GM23338 (cell line): ENCODE measurements around the gene LNPEP. TPM values are rescaled to one million over a fixed set of nuclear protein-coding genes. Genes with fewer than 3 reads are reported as not detected.

ENCODE experiments used
- ATAC-seq: fragments of 200-7000 bp; cut with Tn5 transposase; 3 replicates; pipeline ENCODE4 v1.9.1; 2020
- DNase-seq: peaks from one replicate; pipeline ENCODE4 v3.0.0-alpha.2; 2015; ENCODE audit warnings: low spot score
- H2AFZ ChIP-seq: fragments of 200-600 bp; sonication (generic); 2 replicates; pipeline ENCODE4 v1.8.0; 2016; ENCODE audit warnings: antibody characterized with exemption, mild to moderate bottlenecking, moderate library complexity
- H3F3A ChIP-seq: fragments of 200-600 bp; sonication (generic); replicated peaks from 2 replicates; pipeline ENCODE4 v1.8.0; 2017; ENCODE audit warnings: antibody characterized with exemption, mixed run types, low read depth
- H3K27ac ChIP-seq: fragments of 200-600 bp; sonication (generic); 2 replicates; pipeline ENCODE4 v1.6.1; 2016; ENCODE audit warnings: low read depth
- H3K27me3 ChIP-seq: fragments of 200-600 bp; sonication (generic); 2 replicates; pipeline ENCODE4 v1.8.0; 2016; ENCODE audit warnings: mild to moderate bottlenecking, mixed run types, moderate library complexity; ENCODE audit not compliant: insufficient read depth
- H3K36me3 ChIP-seq: fragments of 200-600 bp; sonication (generic); 2 replicates; pipeline ENCODE4 v1.8.0; 2016; ENCODE audit warnings: mild to moderate bottlenecking; ENCODE audit not compliant: insufficient read depth
- H3K4me1 ChIP-seq: fragments of 200-600 bp; sonication (generic); 2 replicates; pipeline ENCODE4 v1.8.0; 2016; ENCODE audit warnings: mild to moderate bottlenecking, moderate library complexity; ENCODE audit not compliant: insufficient read depth
- H3K4me2 ChIP-seq: fragments of 200-600 bp; sonication (generic); 2 replicates; pipeline ENCODE4 v1.7.1; 2017; ENCODE audit warnings: mixed run types
- H3K4me3 ChIP-seq: fragments of 200-600 bp; sonication (generic); 2 replicates; pipeline ENCODE4 v1.6.1; 2016; ENCODE audit warnings: mixed run types
- H3K79me2 ChIP-seq: fragments of 200-600 bp; sonication (generic); replicated peaks from 2 replicates; pipeline ENCODE4 v1.8.0; 2017; ENCODE audit warnings: mild to moderate bottlenecking; ENCODE audit not compliant: insufficient read depth
- H3K9me2 ChIP-seq: fragments of 200-600 bp; sonication (generic); 2 replicates; pipeline ENCODE4 v1.8.0; 2017; ENCODE audit not compliant: insufficient read depth
- H4K20me1 ChIP-seq: fragments of 200-600 bp; sonication (generic); replicated peaks from 2 replicates; pipeline ENCODE4 v1.8.0; 2017; ENCODE audit warnings: mild to moderate bottlenecking; ENCODE audit not compliant: insufficient read depth
- H3K27ac Mint-ChIP-seq: 2 replicates; pipeline ENCODE4 v1.8.0; 2020; ENCODE audit warnings: inconsistent platforms, mild to moderate bottlenecking, moderate library complexity, mixed read lengths
- H3K27me3 Mint-ChIP-seq: 3 replicates; pipeline ENCODE4 v1.8.0; 2022; ENCODE audit warnings: low read depth, mild to moderate bottlenecking, moderate library complexity, mixed read lengths, inconsistent platforms; ENCODE audit not compliant: insufficient read depth, poor library complexity
- H3K36me3 Mint-ChIP-seq: 3 replicates; pipeline ENCODE4 v1.8.0; 2021; ENCODE audit warnings: low read depth, mild to moderate bottlenecking, inconsistent platforms, moderate library complexity, mixed read lengths
- H3K4me1 Mint-ChIP-seq: 3 replicates; pipeline ENCODE4 v1.8.0; 2020; ENCODE audit warnings: mild to moderate bottlenecking, inconsistent platforms, mixed read lengths
- H3K4me3 Mint-ChIP-seq: 3 replicates; pipeline ENCODE4 v1.8.0; 2021; ENCODE audit warnings: moderate library complexity, mild to moderate bottlenecking, inconsistent platforms, mixed read lengths
- H3K9me3 Mint-ChIP-seq: 3 replicates; pipeline ENCODE4 v1.8.0; 2020; ENCODE audit warnings: moderate library complexity, mild to moderate bottlenecking, inconsistent platforms, mixed read lengths
- CREB1 ChIP-seq: fragments of 250-450 bp; sonication (Bioruptor Pico); IDR thresholded peaks from 2 replicates; pipeline ENCODE4 v1.5.0; 2020; ENCODE audit warnings: low read depth, mild to moderate bottlenecking, moderate library complexity
- CTCF ChIP-seq, 2 experiments: fragments of 200-600 bp in 1 of 2; sonication (generic) in 1 of 2; conservative IDR thresholded peaks; 2 replicates each; pipeline versions ENCODE4 v1.5.1 to v1.6.1; 2016 to 2017; ENCODE audit warnings: antibody characterized with exemption in 2 of 2, low read depth in 2 of 2, mild to moderate bottlenecking in 2 of 2, moderate library complexity in 1 of 2
- EZH2 ChIP-seq: fragments of 200-600 bp; sonication (generic); IDR thresholded peaks from one replicate; pipeline ENCODE4 v1.8.0; 2017; ENCODE audit warnings: antibody characterized with exemption, mild to moderate bottlenecking, low read depth; ENCODE audit not compliant: unreplicated experiment
- EZH2phosphoT487 ChIP-seq: fragments of 200-600 bp; sonication (generic); IDR thresholded peaks from one replicate; pipeline ENCODE4 v1.8.1; 2018; ENCODE audit warnings: antibody characterized with exemption; ENCODE audit not compliant: unreplicated experiment
- JUNB ChIP-seq: IDR thresholded peaks from one replicate; pipeline ENCODE4 v1.6.1; 2016; ENCODE audit warnings: antibody characterized with exemption; ENCODE audit not compliant: unreplicated experiment
- NANOG ChIP-seq: IDR thresholded peaks from 2 replicates; pipeline ENCODE4 v1.6.1; 2016; ENCODE audit warnings: antibody characterized with exemption, borderline replicate concordance
- POLR2AphosphoS5 ChIP-seq: IDR thresholded peaks from 2 replicates; pipeline ENCODE4 v1.6.1; 2016; ENCODE audit warnings: antibody characterized with exemption, low read depth
- STAT1 ChIP-seq: IDR thresholded peaks from one replicate; pipeline ENCODE4 v1.6.1; 2016; ENCODE audit warnings: antibody characterized with exemption; ENCODE audit not compliant: unreplicated experiment
- ZNF114 ChIP-seq: fragments of 250-450 bp; sonication (Bioruptor Pico); IDR thresholded peaks from 2 replicates; pipeline ENCODE4 v1.5.0; 2020; ENCODE audit warnings: mild to moderate bottlenecking, moderate library complexity
- ZNF331 ChIP-seq: fragments of 250-450 bp; sonication (Bioruptor Pico); IDR thresholded peaks from 2 replicates; pipeline ENCODE4 v1.5.0; 2020; ENCODE audit warnings: low read depth, mild to moderate bottlenecking, moderate library complexity
- polyA plus RNA-seq: library from polyadenylated mRNA; unstranded; fragments of >200 nt; fragmentation: Nextera tagmentation; extraction: Ambion mirVana; gene quantifications from 2 replicates; pipeline ENCODE4 v1.2.1, GENCODE V29; 2016
- total RNA-seq: library from RNA; depleted of rRNA; stranded (reverse); fragments of >200 nt; shearing (Covaris generic); gene quantifications from 2 replicates; pipeline ENCODE4 v1.2.3, GENCODE V29; 2014
- TF ChIP-seq, protein P1 (sequence below): fragments of 250-450 bp; sonication (Bioruptor Pico); IDR thresholded peaks from 2 replicates; pipeline ENCODE4 v1.5.0; 2020; ENCODE audit warnings: mild to moderate bottlenecking, moderate library complexity
- TF ChIP-seq, protein P2 (sequence below): IDR thresholded peaks from 2 replicates; pipeline ENCODE4 v1.6.1; 2016; ENCODE audit warnings: antibody characterized with exemption
- TF ChIP-seq, protein P3 (sequence below): IDR thresholded peaks from one replicate; pipeline ENCODE4 v1.6.1; 2018; ENCODE audit warnings: antibody characterized with exemption; ENCODE audit not compliant: unreplicated experiment

LNPEP gene
- total and polyA plus RNA-seq, 2 experiments from 2014 or later: 1.2 to 8.3 TPM

GRCh38 chr5:96909003-96909402, 26.9 kb upstream of the LNPEP start:
- H3F3A ChIP-seq: no peaks in the 10 kb centered on the region
- no peak for ATAC-seq
- no peaks in the 10 kb centered on the region for H3K4me1 ChIP-seq
- H3K4me2 ChIP-seq: no peak overlapping the region
- Mint-ChIP-seq H3K4me3 (no peak overlapping the region), H3K36me3 (no peaks in the 10 kb centered on the region), H3K27me3 (no peaks in the 10 kb centered on the region), H3K9me3 (no peaks in the 10 kb centered on the region), H3K4me1 (no peaks in the 10 kb centered on the region), H3K27ac (no peak overlapping the region)
- no peaks in the 10 kb centered on the region for H3K79me2 ChIP-seq
- no peaks in the 10 kb centered on the region for H3K36me3 ChIP-seq
- no peak overlapping the region for H2AFZ ChIP-seq
- no peak overlapping the region for H3K4me3 ChIP-seq
- DNase-seq: no peak
- no peaks in the 10 kb centered on the region for H3K9me2 ChIP-seq
- no peaks in the 10 kb centered on the region for H4K20me1 ChIP-seq
- H3K27me3 ChIP-seq: no peaks in the 10 kb centered on the region
- TF ChIP-seq, protein P1, sequence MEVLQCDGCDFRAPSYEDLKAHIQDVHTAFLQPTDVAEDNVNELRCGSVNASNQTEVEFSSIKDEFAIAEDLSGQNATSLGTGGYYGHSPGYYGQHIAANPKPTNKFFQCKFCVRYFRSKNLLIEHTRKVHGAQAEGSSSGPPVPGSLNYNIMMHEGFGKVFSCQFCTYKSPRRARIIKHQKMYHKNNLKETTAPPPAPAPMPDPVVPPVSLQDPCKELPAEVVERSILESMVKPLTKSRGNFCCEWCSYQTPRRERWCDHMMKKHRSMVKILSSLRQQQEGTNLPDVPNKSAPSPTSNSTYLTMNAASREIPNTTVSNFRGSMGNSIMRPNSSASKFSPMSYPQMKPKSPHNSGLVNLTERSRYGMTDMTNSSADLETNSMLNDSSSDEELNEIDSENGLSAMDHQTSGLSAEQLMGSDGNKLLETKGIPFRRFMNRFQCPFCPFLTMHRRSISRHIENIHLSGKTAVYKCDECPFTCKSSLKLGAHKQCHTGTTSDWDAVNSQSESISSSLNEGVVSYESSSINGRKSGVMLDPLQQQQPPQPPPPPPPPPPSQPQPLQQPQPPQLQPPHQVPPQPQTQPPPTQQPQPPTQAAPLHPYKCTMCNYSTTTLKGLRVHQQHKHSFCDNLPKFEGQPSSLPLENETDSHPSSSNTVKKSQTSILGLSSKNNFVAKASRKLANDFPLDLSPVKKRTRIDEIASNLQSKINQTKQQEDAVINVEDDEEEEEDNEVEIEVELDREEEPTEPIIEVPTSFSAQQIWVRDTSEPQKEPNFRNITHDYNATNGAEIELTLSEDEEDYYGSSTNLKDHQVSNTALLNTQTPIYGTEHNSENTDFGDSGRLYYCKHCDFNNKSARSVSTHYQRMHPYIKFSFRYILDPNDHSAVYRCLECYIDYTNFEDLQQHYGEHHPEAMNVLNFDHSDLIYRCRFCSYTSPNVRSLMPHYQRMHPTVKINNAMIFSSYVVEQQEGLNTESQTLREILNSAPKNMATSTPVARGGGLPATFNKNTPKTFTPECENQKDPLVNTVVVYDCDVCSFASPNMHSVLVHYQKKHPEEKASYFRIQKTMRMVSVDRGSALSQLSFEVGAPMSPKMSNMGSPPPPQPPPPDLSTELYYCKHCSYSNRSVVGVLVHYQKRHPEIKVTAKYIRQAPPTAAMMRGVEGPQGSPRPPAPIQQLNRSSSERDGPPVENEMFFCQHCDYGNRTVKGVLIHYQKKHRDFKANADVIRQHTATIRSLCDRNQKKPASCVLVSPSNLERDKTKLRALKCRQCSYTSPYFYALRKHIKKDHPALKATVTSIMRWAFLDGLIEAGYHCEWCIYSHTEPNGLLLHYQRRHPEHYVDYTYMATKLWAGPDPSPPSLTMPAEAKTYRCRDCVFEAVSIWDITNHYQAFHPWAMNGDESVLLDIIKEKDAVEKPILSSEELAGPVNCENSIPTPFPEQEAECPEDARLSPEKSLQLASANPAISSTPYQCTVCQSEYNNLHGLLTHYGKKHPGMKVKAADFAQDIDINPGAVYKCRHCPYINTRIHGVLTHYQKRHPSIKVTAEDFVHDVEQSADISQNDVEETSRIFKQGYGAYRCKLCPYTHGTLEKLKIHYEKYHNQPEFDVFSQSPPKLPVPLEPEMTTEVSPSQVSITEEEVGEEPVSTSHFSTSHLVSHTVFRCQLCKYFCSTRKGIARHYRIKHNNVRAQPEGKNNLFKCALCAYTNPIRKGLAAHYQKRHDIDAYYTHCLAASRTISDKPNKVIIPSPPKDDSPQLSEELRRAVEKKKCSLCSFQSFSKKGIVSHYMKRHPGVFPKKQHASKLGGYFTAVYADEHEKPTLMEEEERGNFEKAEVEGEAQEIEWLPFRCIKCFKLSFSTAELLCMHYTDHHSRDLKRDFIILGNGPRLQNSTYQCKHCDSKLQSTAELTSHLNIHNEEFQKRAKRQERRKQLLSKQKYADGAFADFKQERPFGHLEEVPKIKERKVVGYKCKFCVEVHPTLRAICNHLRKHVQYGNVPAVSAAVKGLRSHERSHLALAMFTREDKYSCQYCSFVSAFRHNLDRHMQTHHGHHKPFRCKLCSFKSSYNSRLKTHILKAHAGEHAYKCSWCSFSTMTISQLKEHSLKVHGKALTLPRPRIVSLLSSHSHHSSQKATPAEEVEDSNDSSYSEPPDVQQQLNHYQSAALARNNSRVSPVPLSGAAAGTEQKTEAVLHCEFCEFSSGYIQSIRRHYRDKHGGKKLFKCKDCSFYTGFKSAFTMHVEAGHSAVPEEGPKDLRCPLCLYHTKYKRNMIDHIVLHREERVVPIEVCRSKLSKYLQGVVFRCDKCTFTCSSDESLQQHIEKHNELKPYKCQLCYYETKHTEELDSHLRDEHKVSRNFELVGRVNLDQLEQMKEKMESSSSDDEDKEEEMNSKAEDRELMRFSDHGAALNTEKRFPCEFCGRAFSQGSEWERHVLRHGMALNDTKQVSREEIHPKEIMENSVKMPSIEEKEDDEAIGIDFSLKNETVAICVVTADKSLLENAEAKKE: no peak
- no peak for TF ChIP-seq CTCF (conservative IDR thresholded peaks at IDR 0.05; ENCODE audit: low read depth in 2 of 2)
- TF ChIP-seq NANOG: no peak
- no peak for TF ChIP-seq ZNF331 (CRISPR knock-in tag)
- no peak for TF ChIP-seq POLR2AphosphoS5
- no peak for TF ChIP-seq EZH2
- no peak for TF ChIP-seq ZNF114 (CRISPR knock-in tag)
- TF ChIP-seq CREB1 (CRISPR knock-in tag): no peak
- TF ChIP-seq, protein P2, sequence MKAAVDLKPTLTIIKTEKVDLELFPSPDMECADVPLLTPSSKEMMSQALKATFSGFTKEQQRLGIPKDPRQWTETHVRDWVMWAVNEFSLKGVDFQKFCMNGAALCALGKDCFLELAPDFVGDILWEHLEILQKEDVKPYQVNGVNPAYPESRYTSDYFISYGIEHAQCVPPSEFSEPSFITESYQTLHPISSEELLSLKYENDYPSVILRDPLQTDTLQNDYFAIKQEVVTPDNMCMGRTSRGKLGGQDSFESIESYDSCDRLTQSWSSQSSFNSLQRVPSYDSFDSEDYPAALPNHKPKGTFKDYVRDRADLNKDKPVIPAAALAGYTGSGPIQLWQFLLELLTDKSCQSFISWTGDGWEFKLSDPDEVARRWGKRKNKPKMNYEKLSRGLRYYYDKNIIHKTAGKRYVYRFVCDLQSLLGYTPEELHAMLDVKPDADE: no peak
- TF ChIP-seq, protein P3, sequence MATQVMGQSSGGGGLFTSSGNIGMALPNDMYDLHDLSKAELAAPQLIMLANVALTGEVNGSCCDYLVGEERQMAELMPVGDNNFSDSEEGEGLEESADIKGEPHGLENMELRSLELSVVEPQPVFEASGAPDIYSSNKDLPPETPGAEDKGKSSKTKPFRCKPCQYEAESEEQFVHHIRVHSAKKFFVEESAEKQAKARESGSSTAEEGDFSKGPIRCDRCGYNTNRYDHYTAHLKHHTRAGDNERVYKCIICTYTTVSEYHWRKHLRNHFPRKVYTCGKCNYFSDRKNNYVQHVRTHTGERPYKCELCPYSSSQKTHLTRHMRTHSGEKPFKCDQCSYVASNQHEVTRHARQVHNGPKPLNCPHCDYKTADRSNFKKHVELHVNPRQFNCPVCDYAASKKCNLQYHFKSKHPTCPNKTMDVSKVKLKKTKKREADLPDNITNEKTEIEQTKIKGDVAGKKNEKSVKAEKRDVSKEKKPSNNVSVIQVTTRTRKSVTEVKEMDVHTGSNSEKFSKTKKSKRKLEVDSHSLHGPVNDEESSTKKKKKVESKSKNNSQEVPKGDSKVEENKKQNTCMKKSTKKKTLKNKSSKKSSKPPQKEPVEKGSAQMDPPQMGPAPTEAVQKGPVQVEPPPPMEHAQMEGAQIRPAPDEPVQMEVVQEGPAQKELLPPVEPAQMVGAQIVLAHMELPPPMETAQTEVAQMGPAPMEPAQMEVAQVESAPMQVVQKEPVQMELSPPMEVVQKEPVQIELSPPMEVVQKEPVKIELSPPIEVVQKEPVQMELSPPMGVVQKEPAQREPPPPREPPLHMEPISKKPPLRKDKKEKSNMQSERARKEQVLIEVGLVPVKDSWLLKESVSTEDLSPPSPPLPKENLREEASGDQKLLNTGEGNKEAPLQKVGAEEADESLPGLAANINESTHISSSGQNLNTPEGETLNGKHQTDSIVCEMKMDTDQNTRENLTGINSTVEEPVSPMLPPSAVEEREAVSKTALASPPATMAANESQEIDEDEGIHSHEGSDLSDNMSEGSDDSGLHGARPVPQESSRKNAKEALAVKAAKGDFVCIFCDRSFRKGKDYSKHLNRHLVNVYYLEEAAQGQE: no peak
- TF ChIP-seq EZH2phosphoT487: no peak
- no peak for TF ChIP-seq JUNB
- TF ChIP-seq STAT1: no peak
- no peak overlapping the region for H3K27ac ChIP-seq
